Smooth muscle cell (in vitro differentiated cells): ENCODE measurements around the gene DOCK4. TPM values are rescaled to one million over a fixed set of nuclear protein-coding genes. Genes with fewer than 3 reads are reported as not detected.

Experiments
- DNase-seq: peaks from one replicate; lab custom pipeline; 2025; ENCODE audit not compliant: unreplicated experiment; lab: John Stamatoyannopoulos, UW
- H2AFZ ChIP-seq: fragments of 200-600 bp; sonication (generic); 2 replicates; pipeline ENCODE4 v1.6.0; 2016; ENCODE audit warnings: antibody characterized with exemption, low read depth, mild to moderate bottlenecking
- H3F3A ChIP-seq: fragments of 200-600 bp; sonication (generic); 2 replicates; pipeline ENCODE4 v1.6.0; 2017; ENCODE audit warnings: antibody characterized with exemption, low read depth
- H3K27ac ChIP-seq: fragments of 200-600 bp; sonication (generic); 2 replicates; pipeline ENCODE4 v1.5.1; 2016; ENCODE audit warnings: low read depth, mild to moderate bottlenecking
- H3K27me3 ChIP-seq: fragments of 200-600 bp; sonication (generic); 2 replicates; pipeline ENCODE4 v1.6.1; 2016; ENCODE audit warnings: low read depth, mild to moderate bottlenecking
- H3K36me3 ChIP-seq: fragments of 200-600 bp; sonication (generic); 2 replicates; pipeline ENCODE4 v1.5.1; 2016; ENCODE audit warnings: low read depth
- H3K4me1 ChIP-seq: fragments of 200-600 bp; sonication (generic); 2 replicates; pipeline ENCODE4 v1.5.1; 2016; ENCODE audit warnings: low read depth
- H3K4me2 ChIP-seq: fragments of 200-600 bp; sonication (generic); 2 replicates; pipeline ENCODE4 v1.6.0; 2016; ENCODE audit warnings: mild to moderate bottlenecking
- H3K4me3 ChIP-seq: fragments of 200-600 bp; sonication (generic); 2 replicates; pipeline ENCODE4 v1.5.1; 2016; ENCODE audit warnings: mild to moderate bottlenecking
- H3K79me2 ChIP-seq: fragments of 200-600 bp; sonication (generic); 2 replicates; pipeline ENCODE4 v1.6.0; 2016; ENCODE audit warnings: low read depth, mild to moderate bottlenecking
- H3K9ac ChIP-seq: fragments of 200-600 bp; sonication (generic); 2 replicates; pipeline ENCODE4 v1.6.0; 2016; ENCODE audit warnings: low read depth
- H3K9me3 ChIP-seq: fragments of 200-600 bp; sonication (generic); replicated peaks from 2 replicates; pipeline ENCODE4 v1.5.1; 2016; ENCODE audit warnings: low read depth
- H4K20me1 ChIP-seq: fragments of 200-600 bp; sonication (generic); 2 replicates; pipeline ENCODE4 v1.6.0; 2016; ENCODE audit warnings: low read depth
- WGBS: methylation state at CpG from one replicate; pipeline ENCODE4 v1.1.7; 2016; ENCODE audit warnings: low lambda C conversion rate; 5-methylcytosine and 5-hydroxymethylcytosine counted together
- polyA plus RNA-seq: library from polyadenylated mRNA; unstranded; fragments of >200 nt; fragmentation: Nextera tagmentation; extraction: Ambion mirVana; gene quantifications from 2 replicates; pipeline ENCODE4 v1.2.1, GENCODE V29; 2016
- total RNA-seq: library from RNA; depleted of rRNA; stranded (reverse); fragments of >200 nt; gene quantifications from 2 replicates; pipeline ENCODE4 v1.2.3, GENCODE V29; 2014
- TF ChIP-seq, protein P1 (sequence below): fragments of 200-600 bp; sonication (generic); IDR thresholded peaks from 2 replicates; pipeline ENCODE4 v1.5.1; 2017; ENCODE audit warnings: borderline replicate concordance, mild to moderate bottlenecking, antibody characterized with exemption; ENCODE audit not compliant: insufficient read depth, poor library complexity, severe bottlenecking

Gene DOCK4
- total and polyA plus RNA-seq, 2 experiments from 2014 or later = 7.4 to 20.5 TPM

DNA sequence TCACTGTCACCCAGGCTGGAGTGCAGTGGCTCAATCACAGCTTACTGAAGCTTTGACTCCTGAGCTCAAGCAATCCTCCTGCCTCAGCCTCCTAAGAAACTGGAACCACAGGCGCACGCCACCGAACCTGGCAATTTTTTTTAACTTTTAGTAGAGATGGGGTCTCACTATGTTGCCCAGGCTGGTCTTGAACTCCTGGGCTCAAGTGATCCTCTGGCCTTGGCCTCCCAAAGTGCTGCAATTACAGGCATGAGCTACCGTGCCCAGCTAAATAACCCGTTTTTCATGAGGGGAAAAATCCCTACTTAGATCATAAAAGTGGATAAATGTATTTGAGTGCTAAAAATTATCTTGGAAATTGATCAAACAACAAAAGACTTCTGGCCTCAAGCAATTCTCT, 443.4 kb downstream of the DOCK4 start:
- H3K27ac ChIP-seq = no peak overlapping the region
- H3K9me3 ChIP-seq = no peaks in the 10 kb centered on the region
- H3K36me3 ChIP-seq = peaks cover 5% of the 10 kb centered on the region
- DNase-seq = no peak
- no peaks in the 10 kb centered on the region for H4K20me1 ChIP-seq
- no peaks in the 10 kb centered on the region for H3K79me2 ChIP-seq
- TF ChIP-seq, protein P1, sequence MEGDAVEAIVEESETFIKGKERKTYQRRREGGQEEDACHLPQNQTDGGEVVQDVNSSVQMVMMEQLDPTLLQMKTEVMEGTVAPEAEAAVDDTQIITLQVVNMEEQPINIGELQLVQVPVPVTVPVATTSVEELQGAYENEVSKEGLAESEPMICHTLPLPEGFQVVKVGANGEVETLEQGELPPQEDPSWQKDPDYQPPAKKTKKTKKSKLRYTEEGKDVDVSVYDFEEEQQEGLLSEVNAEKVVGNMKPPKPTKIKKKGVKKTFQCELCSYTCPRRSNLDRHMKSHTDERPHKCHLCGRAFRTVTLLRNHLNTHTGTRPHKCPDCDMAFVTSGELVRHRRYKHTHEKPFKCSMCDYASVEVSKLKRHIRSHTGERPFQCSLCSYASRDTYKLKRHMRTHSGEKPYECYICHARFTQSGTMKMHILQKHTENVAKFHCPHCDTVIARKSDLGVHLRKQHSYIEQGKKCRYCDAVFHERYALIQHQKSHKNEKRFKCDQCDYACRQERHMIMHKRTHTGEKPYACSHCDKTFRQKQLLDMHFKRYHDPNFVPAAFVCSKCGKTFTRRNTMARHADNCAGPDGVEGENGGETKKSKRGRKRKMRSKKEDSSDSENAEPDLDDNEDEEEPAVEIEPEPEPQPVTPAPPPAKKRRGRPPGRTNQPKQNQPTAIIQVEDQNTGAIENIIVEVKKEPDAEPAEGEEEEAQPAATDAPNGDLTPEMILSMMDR = no peak
- no peak overlapping the region for H3K4me3 ChIP-seq
- H3K9ac ChIP-seq = no peak overlapping the region
- H3K4me2 ChIP-seq = no peak overlapping the region
- H2AFZ ChIP-seq = no peak overlapping the region
- 85% methylated on average over 5 of the region's 5 CpGs for WGBS
- no peaks in the 10 kb centered on the region for H3K27me3 ChIP-seq
- H3F3A ChIP-seq = no peaks in the 10 kb centered on the region
- no peaks in the 10 kb centered on the region for H3K4me1 ChIP-seq

GRCh38 chr7:111762211-111762610, 444.0 kb downstream of the DOCK4 start:
- H3K36me3 ChIP-seq = peaks cover 5% of the 10 kb centered on the region
- H3K27me3 ChIP-seq = no peaks in the 10 kb centered on the region
- TF ChIP-seq, protein P1 = no peak
- no peaks in the 10 kb centered on the region for H4K20me1 ChIP-seq
- no peak overlapping the region for H3K27ac ChIP-seq
- H2AFZ ChIP-seq = no peak overlapping the region
- peaks cover 1% of the 10 kb centered on the region for H3K4me1 ChIP-seq
- no peak overlapping the region for H3K9ac ChIP-seq
- H3K4me2 ChIP-seq = no peak overlapping the region
- no peaks in the 10 kb centered on the region for H3K9me3 ChIP-seq
- H3F3A ChIP-seq = no peaks in the 10 kb centered on the region
- H3K4me3 ChIP-seq = no peak overlapping the region
- no peaks in the 10 kb centered on the region for H3K79me2 ChIP-seq
- no peak for DNase-seq

GRCh38 chr7:111760043-111760442, 446.2 kb downstream of the DOCK4 start:
- Histone ChIP-seq H3K27ac (no peak overlapping the region), H3K4me3 (no peak overlapping the region), H3F3A (no peaks in the 10 kb centered on the region), H4K20me1 (no peaks in the 10 kb centered on the region), H3K4me2 (no peak overlapping the region), H3K79me2 (no peaks in the 10 kb centered on the region), H3K27me3 (no peaks in the 10 kb centered on the region), H3K9me3 (no peaks in the 10 kb centered on the region), H3K9ac (no peak overlapping the region), H3K4me1 (peaks cover 9% of the 10 kb centered on the region), H3K36me3 (peaks cover 5% of the 10 kb centered on the region), H2AFZ (no peak overlapping the region)
- WGBS = 97% methylated on average over 8 of the region's 8 CpGs
- DNase-seq = no peak
- TF ChIP-seq, protein P1 = no peak

- TF ChIP-seq, protein P1 = no peak
- Histone ChIP-seq H3K79me2 (no peaks in the 10 kb centered on the region), H3K9me3 (no peaks in the 10 kb centered on the region), H3F3A (no peaks in the 10 kb centered on the region), H3K4me2 (no peak overlapping the region), H2AFZ (no peak overlapping the region), H3K27ac (no peak overlapping the region), H4K20me1 (no peaks in the 10 kb centered on the region), H3K36me3 (peaks cover 5% of the 10 kb centered on the region), H3K27me3 (no peaks in the 10 kb centered on the region), H3K4me1 (peaks cover 9% of the 10 kb centered on the region), H3K9ac (no peak overlapping the region), H3K4me3 (no peak overlapping the region)
- WGBS = 88% methylated on average over 5 of the region's 5 CpGs
- DNase-seq = no peak
Measured at GRCh38 chr7:111758332-111758731, 447.9 kb downstream of the DOCK4 start.
